PC-3 (cell line): ENCODE data around the gene RPL36A. TPM values are rescaled to one million over a fixed set of nuclear protein-coding genes. Genes with fewer than 3 reads are reported as not detected.
A peak's percentile ranks its signal among the peaks of the same experiment; 100 is the strongest.

ENCODE experiments used
- ATAC-seq: fragments of 200-7000 bp; cut with Tn5 transposase; 2 replicates; pipeline ENCODE4 v1.9.1; 2020; ENCODE audit warnings: mild to moderate bottlenecking, moderate library complexity
- BruUV-seq: library from RNA; stranded (reverse); fragments of 400-500 nt; replicated peaks from 2 replicates; lab custom pipeline; 2021; lab: Mats Ljungman, UMichigan
- CTCF ChIA-PET: fragments of 300-600 bp; sonication (Branson Sonifier 250); formaldehyde crosslinking; loops from one replicate; lab custom pipeline; 2022; ENCODE audit warnings: antibody characterized with exemption; lab: Charles Lee
- POLR2A ChIA-PET: fragments of 300-600 bp; sonication (Branson Sonifier 250); formaldehyde crosslinking; loops from one replicate; lab custom pipeline; 2022; ENCODE audit warnings: antibody characterized with exemption; ENCODE audit not compliant: unreplicated experiment; lab: Charles Lee
- DNase-seq: peaks from one replicate; pipeline ENCODE4 v3.0.0-alpha.2; 2015
- H2AFZ ChIP-seq: fragments of 300-600 bp; sonication (generic); 2 replicates; pipeline ENCODE4 v1.6.0; 2016; ENCODE audit warnings: antibody characterized with exemption, low read length
- H3F3A ChIP-seq: fragments of 300-600 bp; sonication (generic); one replicate; pipeline ENCODE4 v1.6.0; 2017; ENCODE audit warnings: antibody characterized with exemption, low read length, control low read depth, mild to moderate bottlenecking; ENCODE audit not compliant: unreplicated experiment
- H3K27ac ChIP-seq: fragments of 300-600 bp; sonication (generic); 2 replicates; pipeline ENCODE4 v1.5.1; 2016; ENCODE audit warnings: mild to moderate bottlenecking, low read length
- H3K27me3 ChIP-seq: fragments of 300-600 bp; sonication (generic); 2 replicates; pipeline ENCODE4 v1.6.1; 2016; ENCODE audit warnings: low read length, mixed read lengths
- H3K36me3 ChIP-seq: fragments of 300-600 bp; sonication (generic); 2 replicates; pipeline ENCODE4 v1.6.1; 2016; ENCODE audit warnings: low read depth, mixed run types, low read length, mixed read lengths
- H3K4me1 ChIP-seq: fragments of 300-600 bp; sonication (generic); 2 replicates; pipeline ENCODE4 v1.5.1; 2016; ENCODE audit warnings: low read length; ENCODE audit not compliant: insufficient read depth
- H3K4me2 ChIP-seq: fragments of 300-600 bp; sonication (generic); 2 replicates; pipeline ENCODE4 v1.6.0; 2016; ENCODE audit warnings: low read length
- H3K4me3 ChIP-seq: fragments of 300-600 bp; sonication (generic); 2 replicates; pipeline ENCODE4 v1.5.1; 2016; ENCODE audit warnings: mild to moderate bottlenecking, low read length, mixed read lengths
- H3K79me2 ChIP-seq: fragments of 300-600 bp; sonication (generic); 2 replicates; pipeline ENCODE4 v1.6.1; 2017; ENCODE audit warnings: low read length, mixed read lengths
- H3K9ac ChIP-seq: fragments of 300-600 bp; sonication (generic); 2 replicates; pipeline ENCODE4 v1.6.0; 2016; ENCODE audit warnings: mild to moderate bottlenecking, low read length
- H3K9me2 ChIP-seq: fragments of 300-600 bp; sonication (generic); replicated peaks from 2 replicates; pipeline ENCODE4 v1.6.1; 2016; ENCODE audit warnings: mixed run types, low read length, mixed read lengths
- H3K9me3 ChIP-seq: fragments of 300-600 bp; sonication (generic); 2 replicates; pipeline ENCODE4 v1.6.1; 2016; ENCODE audit warnings: low read length, mixed read lengths
- H4K20me1 ChIP-seq: fragments of 300-600 bp; sonication (generic); 2 replicates; pipeline ENCODE4 v1.6.1; 2016; ENCODE audit warnings: low read length, mixed read lengths
- CTCF ChIP-seq: fragments of 300-600 bp; sonication (generic); conservative IDR thresholded peaks from 2 replicates; pipeline ENCODE4 v1.5.1; 2017; ENCODE audit warnings: antibody characterized with exemption, low read depth, mild to moderate bottlenecking, low read length
- EZH2 ChIP-seq: fragments of 300-600 bp; sonication (generic); IDR thresholded peaks from one replicate; pipeline ENCODE4 v1.6.1; 2017; ENCODE audit warnings: antibody characterized with exemption, mild to moderate bottlenecking, low read length; ENCODE audit not compliant: unreplicated experiment
- EZH2phosphoT487 ChIP-seq: fragments of 300-600 bp; sonication (generic); IDR thresholded peaks from 2 replicates; pipeline ENCODE4 v1.6.1; 2018; ENCODE audit warnings: mild to moderate bottlenecking, antibody characterized with exemption, low read length, borderline replicate concordance
- intact Hi-C: fragments of 100-400 bp; cut with micrococcal nuclease; formaldehyde crosslinking; loops from 2 replicates; pipeline ENCODE4 v1.9.0; 2023
- total RNA-seq: library from RNA; depleted of rRNA; stranded (reverse); fragments of >200 nt; gene quantifications from 2 replicates; pipeline ENCODE4 v1.2.3, GENCODE V29; 2014

Gene RPL36A
- total RNA-seq, 1 experiment from 2014 or later, result 914 TPM

GRCh38 chrX:101399825-101400224, 9.0 kb downstream of the RPL36A start:
- Histone ChIP-seq H3K79me2 (peaks cover 3% of the 10 kb centered on the region), H3K4me2 (no peak overlapping the region), H3F3A (no peaks in the 10 kb centered on the region), H4K20me1 (0 out of 2 replicates have a peak, but pooled peaks cover 6% of the 10 kb centered on the region), H3K27ac (no peak overlapping the region), H3K9me2 (no peaks in the 10 kb centered on the region), H3K9ac (no peak overlapping the region), H3K27me3 (no peaks in the 10 kb centered on the region), H2AFZ (no peak overlapping the region), H3K4me1 (no peaks in the 10 kb centered on the region), H3K36me3 (peaks cover 16% of the 10 kb centered on the region; the same call in 1 of the 2 replicates), H3K9me3 (no peaks in the 10 kb centered on the region), H3K4me3 (no peak overlapping the region)
- ATAC-seq (no peak), DNase-seq (no peak)
- ChIA-PET CTCF (no interaction called here), POLR2A (no interaction called here)
- TF ChIP-seq EZH2phosphoT487 (no peak), CTCF (no peak), EZH2 (no peak)
- intact Hi-C loops, result no loop called here
- no TSS peak for BruUV-seq

GRCh38 chrX:101407167-101407747, 16.4 kb downstream of the RPL36A start:
- peak overlapping the region; percentile 90 for H3K4me2 ChIP-seq
- peaks cover 11% of the 10 kb centered on the region; the same call in 1 of the 2 replicates for H4K20me1 ChIP-seq
- BruUV-seq, result TSS peak; percentile 81
- H3K9ac ChIP-seq, result peak overlapping the region; percentile 95
- no peaks in the 10 kb centered on the region for H3K27me3 ChIP-seq
- H3K4me1 ChIP-seq, result peaks cover 12% of the 10 kb centered on the region
- no peaks in the 10 kb centered on the region for H3K9me2 ChIP-seq
- CTCF ChIA-PET, result no interaction called here
- ATAC-seq (peak; percentile 21), DNase-seq (no peak)
- no peaks in the 10 kb centered on the region for H3F3A ChIP-seq
- H3K79me2 ChIP-seq, result peaks cover 74% of the 10 kb centered on the region
- H3K36me3 ChIP-seq, result peaks cover 10% of the 10 kb centered on the region; the same call in 1 of the 2 replicates
- TF ChIP-seq CTCF (no peak), EZH2phosphoT487 (no peak), EZH2 (no peak)
- POLR2A ChIA-PET, result no interaction called here
- H3K4me3 ChIP-seq, result peak overlapping the region; percentile 95
- peak overlapping the region; percentile 73 for H2AFZ ChIP-seq
- intact Hi-C loops, result no loop called here
- peak overlapping the region; percentile 84 for H3K27ac ChIP-seq
- H3K9me3 ChIP-seq, result no peaks in the 10 kb centered on the region
